GM12878 (cell line): Measurements from ENCODE around the gene STK17A. TPM values are rescaled to one million over a fixed set of nuclear protein-coding genes. Genes with fewer than 3 reads are reported as not detected.

Experiments
- ATAC-seq: fragments of 200-7000 bp; cut with Tn5 transposase; 3 replicates; pipeline ENCODE4 v1.9.1; 2020; ENCODE audit warnings: mild to moderate bottlenecking, moderate library complexity
- BruUV-seq: library from RNA; stranded (reverse); fragments of 400-500 nt; replicated peaks from 2 replicates; lab custom pipeline; 2021; lab: Mats Ljungman, UMichigan
- CTCF ChIA-PET: fragments of 300-600 bp; sonication (Branson Sonifier 250); formaldehyde crosslinking; extraction: SDS; loops from one replicate; lab custom pipeline; 2021; ENCODE audit warnings: inconsistent platforms; lab: Yijun Ruan, JAX
- POLR2A ChIA-PET: fragments of 350-600 bp; formaldehyde crosslinking; extraction: SDS; loops from one replicate; lab custom pipeline; 2021; ENCODE audit warnings: inconsistent platforms; lab: Charles Lee
- RAD21 ChIA-PET: fragments of 300-600 bp; sonication (Branson Sonifier 250); formaldehyde crosslinking; loops from one replicate; lab custom pipeline; 2023; ENCODE audit warnings: antibody characterized with exemption; ENCODE audit not compliant: unreplicated experiment; lab: Charles Lee
- SMC1A ChIA-PET: fragments of 300-600 bp; sonication (Branson Sonifier 250); formaldehyde crosslinking; loops from one replicate; lab custom pipeline; 2023; ENCODE audit not compliant: unreplicated experiment, uncharacterized antibody; lab: Charles Lee
- DNase-seq: peaks from one replicate; pipeline ENCODE4 v3.0.0-alpha.2; 2011; ENCODE audit warnings: low read depth, low spot score
- FAIRE-seq: peaks from 3 replicates; lab custom pipeline; 2011; peaks lifted over from hg19 to GRCh38; lab: Jason Lieb, UNC
- H2AFZ ChIP-seq: 2 replicates; pipeline ENCODE4 v1.6.0; 2011; ENCODE audit warnings: low read depth, low read length, control low read depth; ENCODE audit not compliant: control insufficient read depth
- H3K27ac ChIP-seq: 2 replicates; pipeline ENCODE4 v1.5.1; 2011; ENCODE audit warnings: control low read depth; ENCODE audit not compliant: control insufficient read depth, insufficient read depth
- H3K27me3 ChIP-seq, 2 experiments: replicated peaks in 1 of 2; 2 replicates each; pipeline versions ENCODE4 v1.6.0 to v1.6.1; 2011; ENCODE audit warnings: low read length in 1 of 2; ENCODE audit not compliant: control insufficient read depth in 2 of 2, insufficient read depth in 2 of 2
- H3K36me3 ChIP-seq, 2 experiments: 2 replicates each; pipeline ENCODE4 v1.5.1; 2011; ENCODE audit warnings: low read length in 1 of 2; ENCODE audit not compliant: control insufficient read depth in 2 of 2, insufficient read depth in 2 of 2
- H3K4me1 ChIP-seq: 2 replicates; pipeline ENCODE4 v1.6.1; 2011; ENCODE audit warnings: mild to moderate bottlenecking, low read length, moderate library complexity, mixed read lengths; ENCODE audit not compliant: control insufficient read depth, insufficient read depth
- H3K4me2 ChIP-seq: 2 replicates; pipeline ENCODE4 v1.6.0; 2011; ENCODE audit warnings: control low read depth; ENCODE audit not compliant: control insufficient read depth, insufficient read depth
- H3K4me3 ChIP-seq: fragments of 200-600 bp; sonication (generic); 2 replicates; pipeline ENCODE4 v1.5.1; 2016
- H3K79me2 ChIP-seq: 2 replicates; pipeline ENCODE4 v1.6.0; 2011; ENCODE audit warnings: low read length; ENCODE audit not compliant: control insufficient read depth, insufficient read depth
- H3K9ac ChIP-seq: 2 replicates; pipeline ENCODE4 v1.8.0; 2011; ENCODE audit warnings: low read length, control low read depth, mixed read lengths; ENCODE audit not compliant: control insufficient read depth, insufficient read depth
- H3K9me3 ChIP-seq: replicated peaks from 3 replicates; pipeline ENCODE4 v1.5.1; 2011; ENCODE audit warnings: mild to moderate bottlenecking, low read length; ENCODE audit not compliant: control insufficient read depth, insufficient read depth
- H4K20me1 ChIP-seq: 2 replicates; pipeline ENCODE4 v1.6.0; 2011; ENCODE audit not compliant: control insufficient read depth, insufficient read depth
- CHD2 ChIP-seq: IDR thresholded peaks from 2 replicates; pipeline ENCODE4 v1.6.1; 2011; ENCODE audit warnings: low read depth, low read length, improper control_type of control experiment, borderline replicate concordance
- CREB1 ChIP-seq: IDR thresholded peaks from 2 replicates; pipeline ENCODE4 v1.6.1; 2012; ENCODE audit warnings: low read depth, mild to moderate bottlenecking, inconsistent platforms
- EZH2 ChIP-seq: IDR thresholded peaks from 2 replicates; pipeline ENCODE4 v1.6.1; 2012; ENCODE audit warnings: low read depth, mild to moderate bottlenecking, control low read depth, inconsistent platforms, low read length, borderline replicate concordance; ENCODE audit not compliant: control insufficient read depth
- KLF5 ChIP-seq: fragments of 450-650 bp; IDR thresholded peaks from 2 replicates; pipeline ENCODE4 v1.6.1; 2014; ENCODE audit warnings: mild to moderate bottlenecking; ENCODE audit not compliant: partially characterized antibody
- MYB ChIP-seq: fragments of 150-350 bp; IDR thresholded peaks from 2 replicates; pipeline ENCODE4 v1.6.1; 2014; ENCODE audit warnings: mild to moderate bottlenecking, low read depth, low read length, borderline replicate concordance
- NFIC ChIP-seq: IDR thresholded peaks from 2 replicates; pipeline ENCODE4 v1.6.1; 2012; ENCODE audit warnings: low read depth, mild to moderate bottlenecking, inconsistent platforms, low read length, moderate library complexity
- RFX5 ChIP-seq: IDR thresholded peaks from 2 replicates; pipeline ENCODE4 v1.6.1; 2011; ENCODE audit warnings: low read depth, low read length, improper control_type of control experiment
- SP1 ChIP-seq: IDR thresholded peaks from one replicate; pipeline ENCODE4 v1.6.1; 2011; ENCODE audit warnings: low read depth, low read length
- SREBF1 ChIP-seq: IDR thresholded peaks from 2 replicates; pipeline ENCODE4 v1.6.1; 2012; ENCODE audit warnings: mild to moderate bottlenecking, low read length
- TAF1 ChIP-seq: IDR thresholded peaks from 2 replicates; pipeline ENCODE4 v1.6.1; 2011; ENCODE audit warnings: mild to moderate bottlenecking, low read depth, low read length, borderline replicate concordance
- TCF3 ChIP-seq: IDR thresholded peaks from 2 replicates; pipeline ENCODE4 v1.6.1; 2012; ENCODE audit warnings: low read depth, mild to moderate bottlenecking, low read length, borderline replicate concordance; ENCODE audit not compliant: insufficient read depth
- TCF7 ChIP-seq: IDR thresholded peaks from 2 replicates; pipeline ENCODE4 v1.6.1; 2014; ENCODE audit warnings: antibody characterized with exemption, borderline replicate concordance
- WGBS: methylation state at CpG from one replicate; pipeline ENCODE4 v1.1.6; 2016; ENCODE audit warnings: low lambda C conversion rate; ENCODE audit not compliant: insufficient replicate concordance, insufficient coverage; ENCODE audit errors: missing lambda C conversion rate; 5-methylcytosine and 5-hydroxymethylcytosine counted together
- in situ Hi-C: fragments of 300-500 bp; cut with MboI; formaldehyde crosslinking; loops from 9 replicates; pipeline ENCODE4 v1.14.3; 2018; ENCODE audit warnings: mixed read lengths
- intact Hi-C: fragments of 100-400 bp; cut with micrococcal nuclease; formaldehyde crosslinking; loops from one replicate; pipeline ENCODE4 v1.14.2; 2022; ENCODE audit not compliant: unreplicated experiment
- polyA plus RNA-seq, 11 experiments: library from polyadenylated mRNA; depleted of rRNA in 4 of 11; unstranded in 6 of 11; stranded (reverse) in 5 of 11; fragments of >200 nt; fragmentation: Nextera tagmentation in 4 of 11; fragmentation: Illumina TruSeq in 1 of 11; extraction: Ambion mirVana in 4 of 11; extraction: Trizol in 1 of 11; gene quantifications; 1 replicate in 1 of 11; 2 replicates in 10 of 11; pipeline versions ENCODE4 v1.2.1 to v1.2.3, GENCODE V29; 2011 to 2016; ENCODE audit warnings: inconsistent platforms in 2 of 11, missing spikeins in 2 of 11, low read depth in 1 of 11
- total RNA-seq, 4 experiments: library from RNA; depleted of rRNA in 3 of 4; stranded (reverse); fragments of >200 nt in 3 of 4; fragmentation: Illumina TruSeq in 1 of 4; extraction: Trizol in 1 of 4; gene quantifications; 2 replicates each; pipeline versions ENCODE4 v1.2.1 to v1.2.3, GENCODE V29; 2013 to 2021
- TF ChIP-seq, protein P1 (sequence below): fragments of 450-650 bp; IDR thresholded peaks from 2 replicates; pipeline ENCODE4 v1.6.1; 2016; ENCODE audit warnings: mild to moderate bottlenecking, moderate library complexity, borderline replicate concordance
- TF ChIP-seq, protein P2 (sequence below): fragments of 450-650 bp; IDR thresholded peaks from 2 replicates; pipeline ENCODE4 v1.6.1; 2017; ENCODE audit warnings: mild to moderate bottlenecking, moderate library complexity

Gene STK17A
- total and polyA plus RNA-seq, 10 of the 15 experiments (the other 5 are each of a cell fraction or from before 2014, with no cell fraction given): 18.5 to 91.6 (median 70.8) TPM

DNA sequence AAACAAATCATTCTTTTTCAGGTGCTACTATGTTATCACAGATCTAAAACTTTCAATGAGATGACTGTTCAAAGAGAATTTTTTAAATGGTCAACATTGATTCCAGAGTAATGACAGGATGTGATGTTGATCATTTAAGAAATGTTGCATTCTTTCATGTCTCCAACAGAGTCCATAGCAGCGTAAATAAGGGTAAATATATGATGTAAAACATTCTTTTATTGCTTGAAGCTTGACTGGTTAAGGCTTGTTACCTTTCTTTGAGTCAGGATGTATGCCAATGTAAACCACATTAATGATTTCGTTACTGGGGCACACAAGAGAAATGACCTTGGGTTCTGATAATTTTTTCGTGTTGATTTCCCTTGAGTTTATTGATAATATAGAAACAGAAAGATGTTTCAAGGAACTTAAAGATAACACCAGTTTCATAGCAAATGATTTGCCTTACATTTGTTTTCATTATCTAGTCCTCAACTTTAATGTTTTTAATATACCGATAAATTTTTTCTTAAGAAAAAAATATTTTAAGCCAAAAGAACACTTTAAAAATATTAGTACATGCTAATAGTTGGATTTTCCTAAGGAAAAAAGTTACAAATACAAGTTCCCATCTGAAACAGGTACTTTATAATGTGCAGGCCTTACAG is 3.5 kb downstream of the STK17A start:
- FAIRE-seq (peak; percentile 27), ATAC-seq (peak; percentile 11), DNase-seq (no peak)
- in situ Hi-C loops (loop anchor here (10.0 kb wide), 1 partner anchor 108 kb away; no protein-coding TSS in a partner anchor), intact Hi-C loops (loop anchor here (1.0 to 5.0 kb wide), 3 partner anchors 38 to 654 kb away; partner anchors contain the start of genes MRPL32 and PSMA2)
- Histone ChIP-seq H3K4me1 (peaks cover 28% of the 10 kb centered on the region), H3K36me3 (no peaks in the 10 kb centered on the region; a peak in 1 of 4 replicates), H3K4me2 (peak overlapping the region; percentile 87), H3K9ac (peak overlapping the region; percentile 78), H3K4me3 (peak overlapping the region; percentile 84), H3K27me3 (no peaks in the 10 kb centered on the region), H2AFZ (no peak overlapping the region), H3K79me2 (peaks cover 85% of the 10 kb centered on the region), H4K20me1 (no peaks in the 10 kb centered on the region), H3K27ac (peak overlapping the region; percentile 98), H3K9me3 (no peaks in the 10 kb centered on the region)
- CTCF ChIA-PET: interaction anchor here (0.6 to 12.5 kb wide), 14 partner anchors 12 to 252 kb away, joined by 3 to 183 read pairs (median 6); partner anchors contain the start of gene COA1
- SMC1A ChIA-PET: interaction anchor here (1.2 to 9.8 kb wide), 17 partner anchors 9 to 251 kb away, joined by 3 to 163 read pairs (median 8); partner anchors contain the start of gene COA1
- POLR2A ChIA-PET: interaction anchor here (0.7 to 9.8 kb wide), 12 partner anchors 16 to 495 kb away, joined by 3 to 138 read pairs (median 4); partner anchors contain the start of gene COA1
- BruUV-seq: no TSS peak
- RAD21 ChIA-PET: interaction anchor here (0.7 to 12.2 kb wide), 26 partner anchors 8 to 318 kb away, joined by 3 to 516 read pairs (median 6); partner anchors contain the start of genes BLVRA and COA1
- under 1% methylated on average over 4 of the region's 4 CpGs for WGBS
- no peak for TF ChIP-seq EZH2
- TF ChIP-seq, protein P1, sequence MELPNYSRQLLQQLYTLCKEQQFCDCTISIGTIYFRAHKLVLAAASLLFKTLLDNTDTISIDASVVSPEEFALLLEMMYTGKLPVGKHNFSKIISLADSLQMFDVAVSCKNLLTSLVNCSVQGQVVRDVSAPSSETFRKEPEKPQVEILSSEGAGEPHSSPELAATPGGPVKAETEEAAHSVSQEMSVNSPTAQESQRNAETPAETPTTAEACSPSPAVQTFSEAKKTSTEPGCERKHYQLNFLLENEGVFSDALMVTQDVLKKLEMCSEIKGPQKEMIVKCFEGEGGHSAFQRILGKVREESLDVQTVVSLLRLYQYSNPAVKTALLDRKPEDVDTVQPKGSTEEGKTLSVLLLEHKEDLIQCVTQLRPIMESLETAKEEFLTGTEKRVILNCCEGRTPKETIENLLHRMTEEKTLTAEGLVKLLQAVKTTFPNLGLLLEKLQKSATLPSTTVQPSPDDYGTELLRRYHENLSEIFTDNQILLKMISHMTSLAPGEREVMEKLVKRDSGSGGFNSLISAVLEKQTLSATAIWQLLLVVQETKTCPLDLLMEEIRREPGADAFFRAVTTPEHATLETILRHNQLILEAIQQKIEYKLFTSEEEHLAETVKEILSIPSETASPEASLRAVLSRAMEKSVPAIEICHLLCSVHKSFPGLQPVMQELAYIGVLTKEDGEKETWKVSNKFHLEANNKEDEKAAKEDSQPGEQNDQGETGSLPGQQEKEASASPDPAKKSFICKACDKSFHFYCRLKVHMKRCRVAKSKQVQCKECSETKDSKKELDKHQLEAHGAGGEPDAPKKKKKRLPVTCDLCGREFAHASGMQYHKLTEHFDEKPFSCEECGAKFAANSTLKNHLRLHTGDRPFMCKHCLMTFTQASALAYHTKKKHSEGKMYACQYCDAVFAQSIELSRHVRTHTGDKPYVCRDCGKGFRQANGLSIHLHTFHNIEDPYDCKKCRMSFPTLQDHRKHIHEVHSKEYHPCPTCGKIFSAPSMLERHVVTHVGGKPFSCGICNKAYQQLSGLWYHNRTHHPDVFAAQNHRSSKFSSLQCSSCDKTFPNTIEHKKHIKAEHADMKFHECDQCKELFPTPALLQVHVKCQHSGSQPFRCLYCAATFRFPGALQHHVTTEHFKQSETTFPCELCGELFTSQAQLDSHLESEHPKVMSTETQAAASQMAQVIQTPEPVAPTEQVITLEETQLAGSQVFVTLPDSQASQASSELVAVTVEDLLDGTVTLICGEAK: 0 out of 2 replicates have a peak, but pooled peaks have one; percentile 13
- TF ChIP-seq CHD2: no peak
- TF ChIP-seq KLF5: no peak
- TF ChIP-seq SP1: no peak
- TF ChIP-seq CREB1: 0 out of 2 replicates have a peak, but pooled peaks have one; percentile 13
- TF ChIP-seq SREBF1: no peak
- no peak for TF ChIP-seq MYB
- TF ChIP-seq NFIC: no peak
- TF ChIP-seq RFX5: no peak
- no peak for TF ChIP-seq TCF7
- 0 out of 2 replicates have a peak, but pooled peaks have one; percentile 36 for TF ChIP-seq TAF1
- TF ChIP-seq, protein P2, sequence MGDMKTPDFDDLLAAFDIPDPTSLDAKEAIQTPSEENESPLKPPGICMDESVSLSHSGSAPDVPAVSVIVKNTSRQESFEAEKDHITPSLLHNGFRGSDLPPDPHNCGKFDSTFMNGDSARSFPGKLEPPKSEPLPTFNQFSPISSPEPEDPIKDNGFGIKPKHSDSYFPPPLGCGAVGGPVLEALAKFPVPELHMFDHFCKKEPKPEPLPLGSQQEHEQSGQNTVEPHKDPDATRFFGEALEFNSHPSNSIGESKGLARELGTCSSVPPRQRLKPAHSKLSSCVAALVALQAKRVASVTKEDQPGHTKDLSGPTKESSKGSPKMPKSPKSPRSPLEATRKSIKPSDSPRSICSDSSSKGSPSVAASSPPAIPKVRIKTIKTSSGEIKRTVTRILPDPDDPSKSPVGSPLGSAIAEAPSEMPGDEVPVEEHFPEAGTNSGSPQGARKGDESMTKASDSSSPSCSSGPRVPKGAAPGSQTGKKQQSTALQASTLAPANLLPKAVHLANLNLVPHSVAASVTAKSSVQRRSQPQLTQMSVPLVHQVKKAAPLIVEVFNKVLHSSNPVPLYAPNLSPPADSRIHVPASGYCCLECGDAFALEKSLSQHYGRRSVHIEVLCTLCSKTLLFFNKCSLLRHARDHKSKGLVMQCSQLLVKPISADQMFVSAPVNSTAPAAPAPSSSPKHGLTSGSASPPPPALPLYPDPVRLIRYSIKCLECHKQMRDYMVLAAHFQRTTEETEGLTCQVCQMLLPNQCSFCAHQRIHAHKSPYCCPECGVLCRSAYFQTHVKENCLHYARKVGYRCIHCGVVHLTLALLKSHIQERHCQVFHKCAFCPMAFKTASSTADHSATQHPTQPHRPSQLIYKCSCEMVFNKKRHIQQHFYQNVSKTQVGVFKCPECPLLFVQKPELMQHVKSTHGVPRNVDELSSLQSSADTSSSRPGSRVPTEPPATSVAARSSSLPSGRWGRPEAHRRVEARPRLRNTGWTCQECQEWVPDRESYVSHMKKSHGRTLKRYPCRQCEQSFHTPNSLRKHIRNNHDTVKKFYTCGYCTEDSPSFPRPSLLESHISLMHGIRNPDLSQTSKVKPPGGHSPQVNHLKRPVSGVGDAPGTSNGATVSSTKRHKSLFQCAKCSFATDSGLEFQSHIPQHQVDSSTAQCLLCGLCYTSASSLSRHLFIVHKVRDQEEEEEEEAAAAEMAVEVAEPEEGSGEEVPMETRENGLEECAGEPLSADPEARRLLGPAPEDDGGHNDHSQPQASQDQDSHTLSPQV: peak; percentile 33
- no peak for TF ChIP-seq TCF3
